Omental fat pad (tissue), 4 donors: ENCODE data around the gene SERP2. TPM values are rescaled to one million over a fixed set of nuclear protein-coding genes. Genes with fewer than 3 reads are reported as not detected.

Experiments used
- ATAC-seq: fragments of 150-250 bp; one replicate; pipeline ENCODE4 v1.9.1; 2016; ENCODE audit warnings: mild to moderate bottlenecking, moderate library complexity; ENCODE audit not compliant: low FRiP score
- DNase-seq: peaks from one replicate; pipeline ENCODE4 v3.0.0-alpha.2; 2019; ENCODE audit warnings: low spot score
- total RNA-seq, 4 donors: library from RNA; depleted of rRNA; stranded (reverse); fragments of >200 nt; gene quantifications; one replicate each; pipeline ENCODE4 v1.1.0, GENCODE V29; 2016
- TF ChIP-seq, protein P1 (sequence below), 3 donors: fragments of 450-650 bp; IDR thresholded peaks; one replicate each; pipeline ENCODE4 v1.5.1; 2016 to 2017; ENCODE audit warnings: antibody characterized with exemption in 3 of 3, mild to moderate bottlenecking in 3 of 3, moderate library complexity in 2 of 3

Gene SERP2
- total RNA-seq, 4 donors from 2014 or later: 2.0 to 4.9 (median 3.9) TPM

DNA sequence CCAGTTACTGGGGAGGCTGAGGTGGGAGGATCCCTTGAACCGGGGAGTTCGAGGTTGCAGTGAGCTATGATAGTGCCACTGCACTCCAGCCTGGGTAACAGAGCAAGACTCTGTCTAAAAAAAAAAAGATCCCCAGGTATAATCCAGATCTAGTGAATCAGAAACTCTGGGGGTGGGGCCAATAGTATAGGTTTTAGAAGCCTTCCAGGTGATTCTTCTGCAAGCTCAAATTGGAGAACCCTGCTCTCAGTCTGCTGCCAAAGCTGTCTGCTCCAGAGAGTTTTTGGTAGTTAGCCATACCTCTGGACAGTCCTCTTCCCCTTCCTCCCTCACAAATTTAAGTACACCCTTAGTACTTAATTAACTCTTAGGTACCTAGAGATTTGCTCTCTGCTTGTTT is 28.0 kb downstream of the SERP2 start:
- TF ChIP-seq, protein P1, sequence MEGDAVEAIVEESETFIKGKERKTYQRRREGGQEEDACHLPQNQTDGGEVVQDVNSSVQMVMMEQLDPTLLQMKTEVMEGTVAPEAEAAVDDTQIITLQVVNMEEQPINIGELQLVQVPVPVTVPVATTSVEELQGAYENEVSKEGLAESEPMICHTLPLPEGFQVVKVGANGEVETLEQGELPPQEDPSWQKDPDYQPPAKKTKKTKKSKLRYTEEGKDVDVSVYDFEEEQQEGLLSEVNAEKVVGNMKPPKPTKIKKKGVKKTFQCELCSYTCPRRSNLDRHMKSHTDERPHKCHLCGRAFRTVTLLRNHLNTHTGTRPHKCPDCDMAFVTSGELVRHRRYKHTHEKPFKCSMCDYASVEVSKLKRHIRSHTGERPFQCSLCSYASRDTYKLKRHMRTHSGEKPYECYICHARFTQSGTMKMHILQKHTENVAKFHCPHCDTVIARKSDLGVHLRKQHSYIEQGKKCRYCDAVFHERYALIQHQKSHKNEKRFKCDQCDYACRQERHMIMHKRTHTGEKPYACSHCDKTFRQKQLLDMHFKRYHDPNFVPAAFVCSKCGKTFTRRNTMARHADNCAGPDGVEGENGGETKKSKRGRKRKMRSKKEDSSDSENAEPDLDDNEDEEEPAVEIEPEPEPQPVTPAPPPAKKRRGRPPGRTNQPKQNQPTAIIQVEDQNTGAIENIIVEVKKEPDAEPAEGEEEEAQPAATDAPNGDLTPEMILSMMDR (IDR thresholded peaks at IDR 0.05): no peak

DNA sequence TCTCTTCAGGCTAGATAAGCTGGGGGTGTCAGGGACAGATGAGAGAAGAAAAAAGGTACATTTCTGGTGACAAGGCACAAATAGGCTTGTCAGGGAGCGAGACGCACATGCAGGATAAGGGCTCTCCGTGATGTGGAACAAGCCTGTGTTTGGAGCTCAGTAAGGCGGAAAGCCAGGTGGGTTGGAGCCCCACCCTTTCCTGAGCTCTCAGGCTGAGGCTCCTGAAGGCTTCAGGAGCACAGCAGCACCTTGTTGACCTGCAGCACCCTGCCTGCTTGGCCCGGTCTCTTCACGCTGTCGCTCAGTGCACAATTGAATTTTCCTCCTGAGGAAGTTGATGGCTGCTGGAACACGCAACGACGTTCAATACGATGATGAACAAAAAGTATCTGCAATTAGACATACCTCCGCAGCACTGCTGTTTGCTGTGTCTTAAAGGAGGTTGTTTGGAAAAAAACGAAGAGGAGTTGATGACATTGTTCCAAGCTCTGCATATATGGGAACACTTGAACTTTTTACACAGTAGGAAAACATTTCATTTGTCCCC is 29.3 kb downstream of the SERP2 start:
- DNase-seq (no peak), ATAC-seq (no peak)
- TF ChIP-seq, protein P1 (IDR thresholded peaks at IDR 0.05): no peak

More for the DNA sequence above, 28.0 kb downstream of the SERP2 start:
- DNase-seq: no peak
- no peak for ATAC-seq

DNA sequence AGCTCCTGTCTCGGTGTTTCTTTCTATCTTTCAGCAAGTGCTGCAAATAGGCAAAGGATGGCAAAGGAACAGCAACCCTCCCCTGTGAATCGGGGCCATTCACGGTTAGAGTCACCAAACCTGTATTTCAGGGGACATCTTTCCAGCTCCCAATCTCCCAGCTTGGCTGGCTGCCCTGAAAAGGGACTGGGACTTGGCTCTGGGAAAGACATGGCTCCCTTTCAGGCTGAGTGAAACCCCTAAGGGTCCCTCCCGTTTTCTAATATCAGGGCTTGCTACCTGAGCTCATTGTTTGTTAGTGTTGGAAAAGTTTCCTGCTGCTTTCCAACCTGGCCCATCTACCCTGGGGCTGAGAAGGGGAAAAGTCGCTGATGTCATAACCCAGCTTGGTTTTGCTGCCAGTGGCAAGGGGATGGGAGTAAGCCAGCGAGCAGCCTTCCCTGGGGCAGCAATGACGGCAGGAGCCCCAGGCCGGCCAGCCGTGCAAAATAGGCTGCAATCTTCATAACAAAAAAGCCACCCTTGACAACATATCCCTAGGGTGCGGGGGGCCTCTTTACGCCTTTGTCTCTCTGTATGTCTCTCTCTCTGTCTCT is 29.9 kb downstream of the SERP2 start:
- TF ChIP-seq, protein P1 (IDR thresholded peaks at IDR 0.05): no peak
- DNase-seq (no peak), ATAC-seq (no peak)

DNA sequence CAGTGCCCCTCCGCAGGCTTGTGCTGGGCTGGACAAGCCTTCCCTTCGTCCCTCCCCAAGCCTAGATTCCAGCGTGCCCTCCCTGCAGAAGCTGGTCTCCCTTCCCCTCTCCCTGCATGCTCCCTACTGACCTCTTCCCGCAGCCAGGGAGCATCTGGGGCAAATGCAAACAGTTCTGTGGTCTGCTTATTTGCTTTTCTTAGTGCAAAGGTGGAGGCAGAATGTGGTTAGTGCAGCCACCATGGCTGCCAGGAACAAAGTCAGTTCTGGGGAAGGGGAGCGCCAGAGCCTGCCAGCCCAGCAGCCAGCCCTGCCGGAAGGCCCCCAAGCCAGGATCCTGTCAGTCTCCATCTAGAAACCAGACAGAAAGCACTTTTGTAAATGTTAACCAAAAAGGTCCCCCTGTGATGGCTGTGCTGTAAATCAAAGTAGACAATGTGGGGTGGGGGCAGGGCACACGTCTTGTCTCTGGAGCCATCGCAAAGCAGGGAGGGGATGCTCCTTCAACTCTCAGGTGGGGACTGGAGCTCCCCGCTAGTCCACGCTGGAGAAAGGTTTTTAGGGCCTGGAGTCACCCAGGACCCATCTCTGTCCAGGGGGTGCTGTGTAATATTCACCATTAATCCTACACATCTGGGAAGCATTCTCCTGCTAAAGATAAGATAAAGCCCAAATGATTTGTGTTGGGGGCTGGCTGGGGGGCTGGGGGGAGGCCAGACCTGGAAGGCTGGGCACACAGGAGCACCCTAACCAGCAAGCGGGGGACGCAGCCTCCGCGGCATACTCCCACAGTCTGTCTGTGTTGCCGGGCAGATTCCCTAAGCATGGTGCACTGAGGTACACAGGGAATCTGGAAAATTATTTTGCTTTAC is 30.9 kb downstream of the SERP2 start:
- ATAC-seq (no peak), DNase-seq (no peak)
- TF ChIP-seq, protein P1 (IDR thresholded peaks at IDR 0.05): no peak

DNA sequence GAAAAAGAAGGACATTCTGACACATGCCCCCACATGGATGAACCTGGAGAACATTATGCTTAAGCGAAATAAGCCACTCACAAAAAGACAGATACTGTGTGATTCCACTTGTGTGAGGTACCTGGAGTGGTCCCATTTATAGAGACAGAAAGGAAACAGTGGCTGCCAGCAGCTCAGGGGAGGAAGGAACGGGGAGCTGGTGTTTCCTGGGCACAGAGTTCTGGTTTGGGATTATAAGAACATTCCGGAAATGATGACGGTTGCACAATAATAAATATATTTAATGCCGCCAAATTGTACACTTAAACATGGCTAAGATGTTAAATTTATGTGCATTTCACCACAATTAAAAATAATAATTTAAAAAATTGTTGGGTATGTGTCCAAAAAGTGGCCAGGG is 33.0 kb downstream of the SERP2 start:
- TF ChIP-seq, protein P1 (IDR thresholded peaks at IDR 0.05): no peak
- DNase-seq: no peak
- ATAC-seq: no peak

DNA sequence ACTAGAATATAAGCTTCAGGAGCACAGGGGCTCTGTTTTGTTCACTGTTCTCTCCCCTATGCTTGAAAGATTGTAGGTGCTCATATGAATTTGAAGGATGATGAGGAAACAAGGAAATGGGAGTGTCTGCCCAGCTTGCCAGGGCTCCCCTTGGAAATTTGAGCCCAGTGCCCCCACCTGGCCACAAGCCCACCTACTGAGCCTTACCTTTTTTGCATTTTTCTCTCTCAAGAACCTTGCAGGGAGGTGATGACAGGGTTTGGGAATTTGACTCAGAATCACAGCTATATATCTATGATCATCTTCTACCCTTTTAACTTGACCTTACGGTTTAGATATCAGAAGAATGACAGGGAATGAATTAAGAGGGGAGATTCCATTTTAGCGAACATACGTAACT is 33.8 kb downstream of the SERP2 start:
- ATAC-seq: no peak
- DNase-seq: no peak

More for the DNA sequence above, 33.8 kb downstream of the SERP2 start:
- TF ChIP-seq, protein P1 (IDR thresholded peaks at IDR 0.05): no peak
